Measurements from ENCODE around the gene LZTR1. TPM values are rescaled to one million over a fixed set of nuclear protein-coding genes. Genes with fewer than 3 reads are reported as not detected.
A peak's percentile ranks its signal among the peaks of the same experiment; 100 is the strongest.

The LZTR1 gene
- total RNA-seq, 4 donors from 2014 or later: 45.4 to 63.0 (median 53.4) TPM

DNA sequence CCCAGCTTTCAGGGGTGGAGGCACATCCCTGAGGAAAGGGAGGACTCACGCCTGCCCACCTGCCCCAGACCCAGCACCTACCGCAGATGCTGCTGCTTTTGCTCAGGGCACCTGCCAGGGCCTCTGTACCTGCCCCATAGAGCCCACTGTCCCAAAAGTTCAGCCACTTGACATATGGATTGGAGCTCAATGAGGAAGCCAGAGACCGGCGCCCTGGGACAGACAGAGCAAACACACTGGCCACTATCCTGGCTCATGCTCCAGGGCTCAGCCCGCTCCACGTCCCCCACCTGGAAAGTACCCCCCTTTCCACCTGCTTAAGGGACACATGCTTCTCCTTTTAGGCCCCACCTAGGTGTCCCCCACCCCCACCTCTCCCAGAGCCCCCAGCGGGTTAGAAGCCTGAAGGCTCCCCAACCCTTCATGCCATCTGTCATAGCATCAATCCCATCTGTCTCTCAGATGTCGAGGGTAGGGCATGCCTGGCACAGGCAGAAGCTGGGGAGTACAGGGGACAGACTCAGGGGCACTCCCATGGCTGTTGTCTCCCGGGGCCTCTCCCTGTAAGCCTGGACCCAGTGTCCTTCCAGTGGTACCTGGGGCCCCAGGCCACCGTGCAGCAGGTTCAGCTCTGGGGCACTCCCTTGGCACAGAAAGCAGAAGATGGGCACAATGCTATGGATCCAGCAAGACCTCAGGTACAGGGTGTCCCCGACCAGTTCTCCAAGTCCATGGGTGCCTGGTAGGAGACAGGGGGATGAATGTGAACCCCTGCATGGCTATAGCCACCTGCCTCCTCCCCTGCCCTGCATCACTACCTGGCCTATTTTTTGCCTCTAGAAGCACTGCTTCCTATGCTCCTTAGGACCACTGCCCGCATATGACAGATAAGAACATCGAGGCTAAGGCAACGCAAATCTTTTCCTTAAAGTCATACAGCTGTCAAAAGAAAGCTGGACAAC, 30.6 kb downstream of the LZTR1 start:
- WGBS, 2 donors (ENCODE audit: low coverage in 1 of 2): 40 to 70% methylated on average over 1 to 3 of the region's 14 CpGs
- TF ChIP-seq CTCF (IDR thresholded peaks at IDR 0.05): no peak
- no peak for TF ChIP-seq POLR2A (IDR thresholded peaks at IDR 0.05)
- TF ChIP-seq POLR2AphosphoS5 (IDR thresholded peaks at IDR 0.05): no peak
- TF ChIP-seq EP300 (IDR thresholded peaks at IDR 0.05): no peak
- Histone ChIP-seq H3K4me3 (no peak overlapping the region), H3K4me1 (peaks cover 0 to 28% (median 21%) of the 10 kb centered on the region in 3 donors), H3K9me3 (no peaks in the 10 kb centered on the region), H3K36me3 (no peaks in the 10 kb centered on the region), H3K27me3 (no peaks in the 10 kb centered on the region), H3K27ac (peak overlapping the region in 2 of 4 donors; percentile 82 to 88)
- no peak for ATAC-seq

DNA sequence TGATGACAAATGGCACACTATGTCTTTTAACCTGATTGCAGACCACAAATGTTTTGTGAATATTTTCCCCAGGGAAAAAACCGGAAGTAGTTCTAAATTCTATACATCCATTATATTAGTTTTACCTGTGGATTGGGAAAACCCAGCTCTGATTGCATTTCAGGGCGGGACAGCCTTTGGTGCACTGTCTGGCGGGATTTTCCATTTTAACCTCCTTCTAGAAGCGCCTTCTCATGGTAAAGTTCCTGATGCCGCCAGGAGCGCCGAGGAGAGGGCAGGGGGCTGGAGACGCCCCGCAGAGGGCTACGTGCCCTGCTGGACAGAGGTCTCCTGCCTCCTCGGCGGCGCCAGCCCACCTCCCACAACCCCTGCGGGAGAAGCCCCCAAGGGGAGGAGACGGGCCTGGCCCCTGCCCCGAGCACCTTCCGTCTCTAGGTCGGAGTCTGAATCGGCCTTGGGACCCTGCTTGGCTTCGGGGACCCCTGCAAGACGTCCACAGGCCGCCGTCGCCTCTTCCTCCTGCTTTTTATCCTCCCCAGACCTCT, 31.6 kb downstream of the LZTR1 start:
- no peak for ATAC-seq
- TF ChIP-seq POLR2AphosphoS5 (IDR thresholded peaks at IDR 0.05) (no peak), EP300 (IDR thresholded peaks at IDR 0.05) (no peak), POLR2A (IDR thresholded peaks at IDR 0.05) (no peak), CTCF (IDR thresholded peaks at IDR 0.05) (no peak)

DNA sequence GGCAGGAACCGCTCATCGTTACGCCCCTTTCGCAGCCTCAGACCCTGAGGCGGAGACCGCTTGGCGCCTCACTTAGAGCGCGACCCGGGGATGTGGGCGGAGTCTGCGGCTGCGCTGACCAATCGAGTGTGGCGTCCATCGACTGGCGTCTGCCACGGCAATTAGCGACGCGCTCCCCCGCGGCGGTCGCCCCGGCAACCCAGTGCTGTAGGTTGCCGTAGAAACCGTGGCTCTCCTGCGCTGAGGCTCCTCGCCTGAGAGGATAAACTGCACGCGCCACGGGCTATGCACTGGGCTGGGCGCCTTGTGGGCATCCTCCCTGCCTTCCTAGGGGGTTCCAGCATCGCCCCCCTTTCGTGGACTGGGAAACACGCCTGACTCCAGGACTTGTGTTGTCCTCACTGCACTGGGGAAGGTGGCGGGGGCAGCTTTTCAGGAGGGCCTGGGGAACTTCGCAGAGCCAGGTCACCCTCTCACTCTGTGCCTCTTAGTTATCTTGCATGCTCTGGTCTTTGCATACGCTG, 32.2 kb downstream of the LZTR1 start:
- peak; percentile 97 for ATAC-seq
- H3K4me1 ChIP-seq: peaks cover 0 to 28% (median 21%) of the 10 kb centered on the region in 3 donors
- peak overlapping the region in 3 of 4 donors; percentile 78 to 88 (median 82) for H3K27ac ChIP-seq
- H3K9me3 ChIP-seq: no peaks in the 10 kb centered on the region
- WGBS, 2 donors (ENCODE audit: low coverage in 1 of 2): 0% methylated on average over 2 of the region's 40 CpGs; no CpG with 5 or more reads in 1 of the 2 donors
- TF ChIP-seq EP300 (IDR thresholded peaks at IDR 0.05): no peak
- no peak for TF ChIP-seq POLR2A (IDR thresholded peaks at IDR 0.05)
- TF ChIP-seq POLR2AphosphoS5 (IDR thresholded peaks at IDR 0.05): no peak
- TF ChIP-seq CTCF (IDR thresholded peaks at IDR 0.05): no peak
- peak overlapping the region; percentile 21 to 55 for H3K4me3 ChIP-seq
- H3K27me3 ChIP-seq: no peaks in the 10 kb centered on the region
- no peaks in the 10 kb centered on the region for H3K36me3 ChIP-seq

More for the DNA sequence above, 31.6 kb downstream of the LZTR1 start:
- 11 to 18% methylated on average over 7 to 9 of the region's 24 CpGs for WGBS, 2 donors (ENCODE audit: low coverage in 1 of 2)
- H3K4me3 ChIP-seq: peak overlapping the region; percentile 21 to 55
- H3K4me1 ChIP-seq: peaks cover 0 to 28% (median 21%) of the 10 kb centered on the region in 3 donors
- H3K27me3 ChIP-seq: no peaks in the 10 kb centered on the region
- H3K9me3 ChIP-seq: no peaks in the 10 kb centered on the region
- peak overlapping the region in 3 of 4 donors; percentile 78 to 88 (median 82) for H3K27ac ChIP-seq
- H3K36me3 ChIP-seq: no peaks in the 10 kb centered on the region

GRCh38 chr22:21014726-21015465, 32.8 kb downstream of the LZTR1 start, which contains the start of gene P2RX6:
Gene P2RX6, plus strand, starts transcription at chr22:21015165. Its CDS starts 10 bp downstream, at chr22:21015175.
- H3K36me3 ChIP-seq: no peaks in the 10 kb centered on the region
- peak within 1 kb of the TSS; percentile 21 to 55 for H3K4me3 ChIP-seq
- no peaks in the 10 kb centered on the region for H3K9me3 ChIP-seq
- no peak for TF ChIP-seq POLR2AphosphoS5 (IDR thresholded peaks at IDR 0.05)
- TF ChIP-seq CTCF (IDR thresholded peaks at IDR 0.05): no peak
- TF ChIP-seq POLR2A (IDR thresholded peaks at IDR 0.05): no peak
- TF ChIP-seq EP300 (IDR thresholded peaks at IDR 0.05): no peak
- H3K4me1 ChIP-seq: peaks cover 0 to 28% (median 21%) of the 10 kb centered on the region in 3 donors
- peak within 1 kb of the TSS in 3 of 4 donors; percentile 78 to 88 (median 82) for H3K27ac ChIP-seq
- no peaks in the 10 kb centered on the region for H3K27me3 ChIP-seq
- peak; percentile 6 for ATAC-seq
- WGBS, 2 donors (ENCODE audit: low coverage in 1 of 2): 20 to 40% methylated on average over 3 to 7 of the region's 12 CpGs
